Caco-2 (cell line): ENCODE results near the gene GPSM1. TPM values are rescaled to one million over a fixed set of nuclear protein-coding genes. Genes with fewer than 3 reads are reported as not detected.

Experiments
- BruUV-seq: library from RNA; stranded (reverse); fragments of 400-500 nt; replicated peaks from 2 replicates; lab custom pipeline; 2021; lab: Mats Ljungman, UMichigan
- CTCF ChIA-PET: fragments of 300-600 bp; sonication (Branson Sonifier 250); formaldehyde crosslinking; loops from one replicate; lab custom pipeline; 2022; ENCODE audit warnings: antibody characterized with exemption; lab: Charles Lee
- POLR2A ChIA-PET: fragments of 300-600 bp; sonication (Branson Sonifier 250); formaldehyde crosslinking; loops from one replicate; lab custom pipeline; 2022; ENCODE audit warnings: antibody characterized with exemption; lab: Charles Lee
- DNase-seq, 2 experiments: peaks; one replicate each; pipeline versions ENCODE4 v3.0.0 to v3.0.0-alpha.2; 2020 to 2022
- H3K27me3 ChIP-seq: replicated peaks from 2 replicates; pipeline ENCODE4 v1.6.0; 2011; ENCODE audit warnings: low read length; ENCODE audit not compliant: control insufficient read depth, insufficient read depth
- H3K36me3 ChIP-seq: 2 replicates; pipeline ENCODE4 v1.5.1; 2011; ENCODE audit warnings: low read length; ENCODE audit not compliant: control insufficient read depth, insufficient read depth
- H3K4me1 ChIP-seq: fragments of 250-450 bp; sonication (Bioruptor Pico); 2 replicates; pipeline ENCODE4 v1.5.1; 2020; ENCODE audit warnings: mild to moderate bottlenecking
- H3K4me3 ChIP-seq: 2 replicates; pipeline ENCODE4 v1.5.1; 2011; ENCODE audit warnings: low read depth, mild to moderate bottlenecking, control low read depth, low read length
- H3K9me3 ChIP-seq: fragments of 250-450 bp; sonication (Bioruptor Pico); 2 replicates; pipeline ENCODE4 v1.5.1; 2020; ENCODE audit warnings: mild to moderate bottlenecking, moderate library complexity
- H3K27ac Mint-ChIP-seq: one replicate; pipeline ENCODE4 v1.8.0; 2022; ENCODE audit warnings: mixed read lengths; ENCODE audit not compliant: unreplicated experiment
- H3K27me3 Mint-ChIP-seq: one replicate; pipeline ENCODE4 v1.8.0; 2022; ENCODE audit warnings: mixed read lengths; ENCODE audit not compliant: insufficient read depth, unreplicated experiment
- H3K36me3 Mint-ChIP-seq: one replicate; pipeline ENCODE4 v1.8.0; 2022; ENCODE audit warnings: mild to moderate bottlenecking, mixed read lengths; ENCODE audit not compliant: insufficient read depth, unreplicated experiment
- H3K4me1 Mint-ChIP-seq: one replicate; pipeline ENCODE4 v1.8.0; 2022; ENCODE audit warnings: low read depth, mixed read lengths; ENCODE audit not compliant: unreplicated experiment
- H3K4me3 Mint-ChIP-seq: one replicate; pipeline ENCODE4 v1.8.0; 2022; ENCODE audit warnings: mild to moderate bottlenecking, moderate library complexity, mixed read lengths; ENCODE audit not compliant: unreplicated experiment
- H3K9me3 Mint-ChIP-seq: one replicate; pipeline ENCODE4 v1.8.0; 2022; ENCODE audit warnings: mixed read lengths; ENCODE audit not compliant: unreplicated experiment
- CTCF ChIP-seq, 2 experiments: fragments of 200-600 bp in 1 of 2; IDR thresholded peaks; 1 replicate in 1 of 2; 2 replicates in 1 of 2; pipeline versions ENCODE4 v1.5.1 to v1.8.0; 2011 to 2022; ENCODE audit warnings: antibody characterized with exemption in 1 of 2, control low read depth in 1 of 2, inconsistent platforms in 1 of 2, low read depth in 1 of 2, low read length in 1 of 2, mild to moderate bottlenecking in 1 of 2, moderate library complexity in 1 of 2; ENCODE audit not compliant: insufficient read depth in 1 of 2, severe bottlenecking in 1 of 2, unreplicated experiment in 1 of 2
- intact Hi-C: fragments of 100-400 bp; cut with micrococcal nuclease; formaldehyde crosslinking; loops from one replicate; pipeline ENCODE4 v1.10.0; 2022; ENCODE audit not compliant: unreplicated experiment
- total RNA-seq: library from RNA; stranded (reverse); gene quantifications from 2 replicates; pipeline ENCODE4 v1.2.3, GENCODE V29; 2022

Gene GPSM1
- total RNA-seq, 1 experiment from 2014 or later = 25.7 TPM

GRCh38 chr9:136278894-136279293, 48.4 kb upstream of the GPSM1 start:
- TF ChIP-seq CTCF (IDR thresholded peaks at IDR 0.05; ENCODE audit: insufficient read depth in 1 of 2, low read depth in 1 of 2, low read length in 1 of 2, severe bottlenecking in 1 of 2, unreplicated experiment in 1 of 2) = no peak
- no peaks in the 10 kb centered on the region for H3K9me3 Mint-ChIP-seq
- Histone ChIP-seq H3K4me3 (no peak overlapping the region), H3K4me1 (no peaks in the 10 kb centered on the region), H3K36me3 (no peaks in the 10 kb centered on the region), H3K27me3 (no peaks in the 10 kb centered on the region; the same call in 1 of the 2 replicates), H3K9me3 (no peaks in the 10 kb centered on the region)
- no peaks in the 10 kb centered on the region for H3K36me3 Mint-ChIP-seq
- H3K27ac Mint-ChIP-seq = no peak overlapping the region
- CTCF ChIA-PET = no interaction called here
- intact Hi-C loops = no loop called here
- no peaks in the 10 kb centered on the region for H3K27me3 Mint-ChIP-seq
- POLR2A ChIA-PET = no interaction called here
- no peak overlapping the region for H3K4me3 Mint-ChIP-seq
- BruUV-seq = no TSS peak
- no peak for DNase-seq
- H3K4me1 Mint-ChIP-seq = no peaks in the 10 kb centered on the region

DNA sequence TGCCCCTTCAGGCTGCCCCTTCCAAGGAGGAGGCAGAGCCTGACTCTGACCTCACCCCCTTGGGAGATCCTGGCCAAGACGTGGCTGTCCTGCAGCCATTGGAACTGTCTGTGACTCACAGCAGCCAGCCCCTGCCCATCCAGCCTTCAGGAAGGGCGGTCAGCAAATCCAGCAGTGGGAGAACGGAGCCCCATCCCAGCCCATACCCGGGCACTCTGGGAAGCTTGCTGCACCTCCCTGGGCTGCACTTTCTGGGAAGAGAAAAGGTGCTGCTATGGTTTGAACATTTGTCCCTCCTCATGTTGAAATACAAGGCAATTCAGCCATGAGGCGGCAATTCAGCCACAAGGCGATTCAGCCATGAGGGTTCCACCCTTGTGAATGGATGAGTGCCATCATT, 47.9 kb upstream of the GPSM1 start:
- ChIA-PET POLR2A (no interaction called here), CTCF (no interaction called here)
- Mint-ChIP-seq H3K4me3 (no peak overlapping the region), H3K9me3 (no peaks in the 10 kb centered on the region), H3K27ac (no peak overlapping the region), H3K36me3 (no peaks in the 10 kb centered on the region), H3K27me3 (no peaks in the 10 kb centered on the region), H3K4me1 (no peaks in the 10 kb centered on the region)
- no TSS peak for BruUV-seq
- no peaks in the 10 kb centered on the region for H3K9me3 ChIP-seq
- DNase-seq = no peak
- H3K4me3 ChIP-seq = no peak overlapping the region
- intact Hi-C loops = no loop called here
- TF ChIP-seq CTCF (IDR thresholded peaks at IDR 0.05; ENCODE audit: insufficient read depth in 1 of 2, low read depth in 1 of 2, low read length in 1 of 2, severe bottlenecking in 1 of 2, unreplicated experiment in 1 of 2) = no peak
- no peaks in the 10 kb centered on the region for H3K36me3 ChIP-seq
- no peaks in the 10 kb centered on the region for H3K4me1 ChIP-seq
- no peaks in the 10 kb centered on the region; the same call in 1 of the 2 replicates for H3K27me3 ChIP-seq

GRCh38 chr9:136280535-136281315, 46.6 kb upstream of the GPSM1 start:
- no peaks in the 10 kb centered on the region for H3K4me1 ChIP-seq
- no peaks in the 10 kb centered on the region for H3K36me3 ChIP-seq
- TF ChIP-seq CTCF (IDR thresholded peaks at IDR 0.05; ENCODE audit: insufficient read depth in 1 of 2, low read depth in 1 of 2, low read length in 1 of 2, severe bottlenecking in 1 of 2, unreplicated experiment in 1 of 2) = no peak
- Mint-ChIP-seq H3K27ac (no peak overlapping the region), H3K27me3 (no peaks in the 10 kb centered on the region), H3K36me3 (no peaks in the 10 kb centered on the region), H3K4me1 (no peaks in the 10 kb centered on the region), H3K4me3 (no peak overlapping the region), H3K9me3 (no peaks in the 10 kb centered on the region)
- CTCF ChIA-PET = interaction anchor here (0.6 kb wide), 1 partner anchor 12 kb away, joined by 3 read pairs; no protein-coding TSS in a partner anchor
- no peak overlapping the region for H3K4me3 ChIP-seq
- POLR2A ChIA-PET = no interaction called here
- no peaks in the 10 kb centered on the region; the same call in 1 of the 2 replicates for H3K27me3 ChIP-seq
- H3K9me3 ChIP-seq = no peaks in the 10 kb centered on the region
- BruUV-seq = no TSS peak
- DNase-seq = no peak
- intact Hi-C loops = no loop called here
